HG03439 (cell line): ENCODE data around the gene DIABLO.
"Not testable (repeated sequence)": the region's sequence is repeated elsewhere in the genome, so short reads cannot be mapped to it uniquely, and the experiment has no call there.

ENCODE experiments used
- ATAC-seq: cut with Tn5 transposase; IDR thresholded peaks from one replicate; pipeline ENCODE4 v1.9.1; 2021; ENCODE audit warnings: mild to moderate bottlenecking, moderate library complexity; ENCODE audit not compliant: unreplicated experiment

Gene DIABLO

GRCh38 chr12:122190842-122191668 lies 34.8 kb downstream of the DIABLO start:
- ATAC-seq = no peak

GRCh38 chr12:122189626-122190475 lies 36.0 kb downstream of the DIABLO start:
- no peak for ATAC-seq

DNA sequence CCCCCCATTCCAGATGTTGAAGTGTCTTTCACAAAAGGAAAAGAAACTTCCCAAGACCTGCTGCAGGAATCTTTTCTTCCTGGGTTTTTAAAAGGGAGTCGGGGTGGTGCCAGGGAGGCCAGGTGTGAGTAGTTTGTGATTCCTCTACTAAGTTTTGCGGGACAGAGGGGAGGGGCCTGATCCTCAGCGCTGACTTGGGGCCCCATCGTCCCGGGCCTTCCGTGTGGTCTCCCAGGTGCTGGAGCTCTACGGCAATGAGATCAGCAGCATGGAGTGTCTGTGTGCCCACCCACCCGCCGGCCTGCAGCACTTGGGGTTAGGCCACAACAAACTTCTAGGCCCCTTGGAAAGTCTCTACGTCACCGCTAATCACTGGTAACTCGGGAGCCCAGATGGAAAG lies 38.4 kb downstream of the DIABLO start:
- ATAC-seq = no peak

- ATAC-seq = no peak
Observed at GRCh38 chr12:122185494-122186082, 40.3 kb downstream of the DIABLO start.

DNA sequence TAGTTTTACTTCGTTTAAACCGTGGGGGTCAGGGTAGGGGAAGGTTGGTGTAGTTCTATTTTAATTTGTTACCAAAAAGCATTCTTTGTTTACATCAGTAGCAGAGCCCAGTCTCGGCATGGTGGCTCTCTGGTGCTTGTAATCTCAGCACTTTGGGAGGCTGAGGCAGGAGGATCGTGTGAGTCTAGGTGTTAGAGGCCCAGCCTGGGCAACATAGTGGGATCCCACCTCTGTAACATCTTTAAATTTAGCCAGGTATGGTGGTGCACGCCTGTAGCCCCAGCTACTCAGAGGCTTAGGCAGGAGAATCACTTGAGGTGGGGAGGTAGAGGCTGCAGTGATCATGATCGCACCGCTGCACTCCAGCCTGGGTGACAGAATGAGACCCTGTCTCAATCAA lies 40.8 kb downstream of the DIABLO start:
- no peak for ATAC-seq

DNA sequence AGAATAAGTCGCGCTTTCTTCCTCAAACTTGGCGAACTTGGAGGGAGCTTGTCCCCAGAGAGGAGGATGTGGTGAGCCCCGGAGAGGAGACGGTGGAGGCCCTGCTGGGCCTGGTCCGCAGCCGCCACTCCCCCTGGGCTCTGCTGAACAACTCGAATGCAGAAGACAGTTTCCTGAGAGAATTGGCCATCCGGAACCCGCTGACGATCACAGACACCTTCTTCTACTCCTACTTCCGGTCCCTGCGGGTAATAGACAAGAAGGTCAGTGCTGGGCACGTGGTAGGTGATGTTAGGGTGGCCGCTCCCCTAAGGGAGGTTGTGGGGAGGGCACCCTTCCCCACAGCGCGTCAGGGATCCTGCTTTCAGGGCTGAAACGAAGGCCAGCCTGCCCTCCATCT lies 41.3 kb downstream of the DIABLO start:
- no peak for ATAC-seq

DNA sequence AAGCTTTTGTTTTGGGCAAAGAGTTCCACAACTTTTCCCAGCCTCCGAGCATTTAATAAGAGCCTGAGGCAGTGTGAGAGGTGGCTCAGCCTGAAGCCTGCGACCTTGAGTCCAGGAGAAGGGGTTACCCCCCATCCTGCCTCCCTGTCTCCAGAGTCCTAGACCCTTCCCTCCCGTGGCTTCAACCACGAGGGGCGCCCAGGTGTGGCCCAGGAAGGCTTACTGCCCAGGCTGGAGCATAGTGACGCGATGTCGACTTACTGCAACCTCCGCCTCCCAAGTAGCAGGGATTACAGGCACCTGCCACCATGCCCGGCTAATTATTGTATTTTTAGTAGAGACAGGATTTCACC lies 42.3 kb downstream of the DIABLO start:
- ATAC-seq = no peak

DNA sequence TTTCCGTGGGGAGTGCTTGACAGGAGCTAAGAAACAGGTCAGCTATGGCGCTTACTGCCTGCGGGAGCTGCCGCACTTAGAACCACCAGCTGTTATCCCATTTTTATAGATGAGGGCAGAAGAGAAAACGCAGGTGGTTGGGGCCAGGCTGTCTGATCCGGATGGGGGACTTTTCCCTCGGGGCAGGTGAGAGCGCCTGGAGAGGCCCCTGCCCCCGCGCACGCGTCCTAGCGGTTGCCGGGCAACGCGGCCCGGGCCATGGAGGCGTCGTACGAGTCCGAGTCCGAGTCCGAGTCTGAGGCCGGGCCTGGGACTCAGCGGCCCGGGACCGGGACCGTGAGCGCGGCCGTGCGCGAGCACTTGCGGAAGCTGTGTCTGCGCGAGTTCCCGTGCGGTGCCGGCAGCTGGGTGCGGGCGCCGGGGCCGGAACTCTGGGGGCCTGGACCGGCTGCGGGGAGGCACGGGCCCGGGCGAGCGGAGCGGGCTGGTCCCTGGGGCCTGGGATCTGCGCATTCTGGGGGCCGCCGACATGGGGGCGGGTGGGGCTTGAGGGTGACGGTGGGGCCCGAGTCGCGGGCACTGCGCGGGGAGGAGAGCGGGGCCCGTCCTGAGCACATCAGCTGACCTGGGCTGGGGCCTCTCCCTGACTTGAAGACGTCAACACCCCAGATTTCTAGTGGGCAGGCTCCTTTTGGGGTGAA lies 42.8 kb downstream of the DIABLO start, which contains the start of gene LRRC43:
TSS of gene LRRC43 (plus strand) at position 237 of the 701 bp plus-strand sequence. CDS start at position 259, 22 bp downstream.
- ATAC-seq = no peak

DNA sequence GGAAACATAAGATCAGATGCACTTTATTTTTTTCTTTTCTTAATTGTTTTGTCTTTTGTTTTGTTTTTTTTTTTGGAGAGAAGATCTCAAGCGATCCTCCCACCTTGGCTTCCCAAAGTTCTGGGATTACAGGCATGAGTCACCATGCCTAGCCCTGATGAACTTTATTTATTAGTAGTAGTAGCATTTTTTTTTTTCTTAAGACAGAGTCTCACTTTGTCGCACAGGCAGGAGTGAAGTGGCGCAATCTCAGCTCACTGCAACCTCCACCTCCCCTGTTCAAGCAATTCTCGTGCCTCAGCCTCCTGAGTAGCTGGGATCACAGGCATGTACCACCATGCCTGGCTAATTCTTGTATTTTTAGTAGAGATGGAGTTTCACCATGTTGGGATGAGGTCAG lies 49.4 kb downstream of the DIABLO start:
- ATAC-seq = not testable (repeated sequence)

- no peak for ATAC-seq
Observed at GRCh38 chr12:122174155-122174845, 51.6 kb downstream of the DIABLO start, which contains the start of gene IL31. IL31 (minus strand) TSS chr12:122174221; CDS start chr12:122174172, 49 bp downstream.

GRCh38 chr12:122172262-122172939 lies 53.5 kb downstream of the DIABLO start:
- no peak for ATAC-seq

DNA sequence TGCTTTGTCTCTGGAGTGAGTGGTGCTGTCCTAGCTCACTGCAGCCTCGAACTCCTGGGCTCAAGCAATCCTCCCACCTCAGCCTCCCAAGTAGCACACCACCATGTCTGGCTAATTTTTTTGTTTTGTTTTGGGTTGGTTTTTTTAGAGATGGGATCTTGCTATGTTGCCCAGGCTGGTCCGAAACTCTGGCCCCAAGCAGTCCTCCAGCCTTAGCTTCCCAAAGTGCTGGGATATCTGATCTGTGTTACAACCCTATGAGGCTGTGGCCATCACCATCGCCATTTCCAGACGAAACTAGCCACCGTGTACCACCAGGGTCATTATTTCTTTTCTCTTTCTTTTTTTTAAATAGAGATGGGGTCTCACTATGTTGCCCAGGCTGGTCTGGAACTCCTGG lies 54.5 kb downstream of the DIABLO start:
- no peak for ATAC-seq

GRCh38 chr12:122168492-122168891 lies 57.4 kb downstream of the DIABLO start:
- ATAC-seq = no peak

- no peak for ATAC-seq
Observed at GRCh38 chr12:122167356-122167925, 58.4 kb downstream of the DIABLO start.

GRCh38 chr12:122166422-122167349 lies 59.2 kb downstream of the DIABLO start:
- peak; percentile 84 for ATAC-seq

DNA sequence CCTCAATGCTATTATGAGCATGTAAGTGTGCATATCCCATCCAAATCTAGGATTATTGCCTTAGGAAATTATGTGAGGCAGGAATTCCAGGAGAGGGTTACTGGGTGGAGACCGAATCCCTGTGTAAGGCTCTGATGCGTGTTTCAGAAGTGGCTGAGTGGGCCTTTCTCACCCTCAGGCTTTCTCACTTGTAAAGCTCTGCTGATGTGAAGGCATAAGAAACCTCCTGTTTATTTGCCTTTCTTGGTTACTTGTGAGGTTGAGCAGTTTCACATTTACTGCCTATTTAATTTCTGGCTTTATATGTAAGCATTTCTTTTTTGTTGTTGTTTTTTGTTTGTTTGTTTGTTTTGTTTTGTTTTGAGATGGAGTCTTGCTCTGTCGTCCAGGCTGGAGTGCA lies 62.9 kb downstream of the DIABLO start:
- ATAC-seq = no peak

DNA sequence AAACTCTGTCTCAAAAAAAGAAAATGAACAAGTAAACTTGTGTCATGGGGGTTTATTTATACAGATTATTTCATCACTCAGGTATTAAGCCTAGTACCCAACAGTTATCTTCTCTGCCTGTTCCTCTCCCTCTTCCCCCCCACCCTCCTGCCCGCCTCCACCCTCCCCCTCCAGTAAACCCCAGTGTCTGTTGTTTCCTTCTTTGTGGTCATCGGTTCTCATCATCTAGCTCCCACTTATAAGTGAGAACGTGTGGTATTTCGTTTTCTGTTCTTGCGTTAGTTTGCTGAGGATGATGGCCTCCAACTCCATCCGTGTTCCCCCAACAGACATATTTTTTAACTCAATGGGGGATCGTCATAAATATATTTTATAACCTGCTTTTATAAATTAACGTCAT lies 64.2 kb downstream of the DIABLO start:
- ATAC-seq = no peak

DNA sequence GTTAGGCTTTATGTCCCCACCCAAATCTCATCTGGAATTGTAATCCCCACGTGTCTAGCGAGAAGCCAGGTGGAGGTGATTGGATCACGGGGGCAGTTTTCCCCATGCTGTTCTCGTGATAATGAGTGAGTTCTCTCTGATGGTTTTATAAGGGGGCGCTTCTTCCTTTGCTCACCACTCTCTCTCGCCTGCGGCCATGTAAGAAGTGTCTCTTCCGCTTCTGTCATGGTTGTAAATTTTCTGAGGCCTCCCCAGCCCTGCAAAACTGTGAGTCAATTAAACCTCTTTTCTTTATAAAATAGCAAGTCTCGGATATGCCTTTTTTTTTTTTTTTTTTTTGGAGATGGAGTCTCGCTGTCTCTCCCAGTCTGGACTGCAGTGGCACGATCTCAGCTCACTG lies 65.1 kb downstream of the DIABLO start:
- no peak for ATAC-seq
